Naive thymus-derived CD8-positive, alpha-beta T cell (primary cell): ENCODE results near the gene RIGI. TPM values are rescaled to one million over a fixed set of nuclear protein-coding genes. Genes with fewer than 3 reads are reported as not detected.

Experiments used
- ATAC-seq, 2 donors: fragments of 150-1000 bp; cut with Tn5 transposase in 1 of 2; sonication (Bioruptor Pico), chemical (Tn5 transposase) in 1 of 2; 1 replicate in 1 of 2; 2 replicates in 1 of 2; pipeline ENCODE4 v1.10.0; 2021; ENCODE audit warnings: mild to moderate bottlenecking in 2 of 2, moderate library complexity in 2 of 2
- POLR2A ChIA-PET: fragments of 350-600 bp; sonication (Branson Sonifier 250); formaldehyde crosslinking; loops from one replicate; lab custom pipeline; 2021; ENCODE audit warnings: antibody characterized with exemption; lab: Charles Lee
- DNase-seq, 10 donors: peaks; one replicate each; pipeline versions ENCODE4 v3.0.0 to v3.0.0-alpha.2; 2020 to 2022
- H3K27ac Mint-ChIP-seq, 10 donors: one replicate each; pipeline ENCODE4 v1.8.0; 2020 to 2022; ENCODE audit warnings: mild to moderate bottlenecking in 10 of 10, mixed read lengths in 10 of 10, moderate library complexity in 4 of 10, inconsistent platforms in 1 of 10
- H3K27me3 Mint-ChIP-seq, 5 donors: one replicate each; pipeline ENCODE4 v1.8.0; 2021 to 2022; ENCODE audit warnings: mixed read lengths in 5 of 5
- H3K36me3 Mint-ChIP-seq, 3 donors: one replicate each; pipeline ENCODE4 v1.8.0; 2020 to 2022; ENCODE audit warnings: mixed read lengths in 3 of 3, mild to moderate bottlenecking in 2 of 3, inconsistent platforms in 1 of 3
- H3K4me1 Mint-ChIP-seq, 4 donors: one replicate each; pipeline ENCODE4 v1.8.0; 2021 to 2022; ENCODE audit warnings: mixed read lengths in 4 of 4
- H3K4me3 Mint-ChIP-seq, 10 donors: one replicate each; pipeline ENCODE4 v1.8.0; 2020 to 2022; ENCODE audit warnings: mild to moderate bottlenecking in 10 of 10, mixed read lengths in 10 of 10, moderate library complexity in 6 of 10, inconsistent platforms in 1 of 10
- H3K9me3 Mint-ChIP-seq, 9 donors: one replicate each; pipeline ENCODE4 v1.8.0; 2020 to 2022; ENCODE audit warnings: mixed read lengths in 9 of 9, mild to moderate bottlenecking in 3 of 9, inconsistent platforms in 1 of 9, moderate library complexity in 1 of 9
- polyA plus RNA-seq, 3 donors: library from polyadenylated mRNA; unstranded; fragments of 300-500 nt; fragmentation: Illumina TruSeq; gene quantifications; one replicate each; pipeline ENCODE4 v1.2.3, GENCODE V29; 2021
- total RNA-seq, 8 experiments: library from RNA in 2 of 8; stranded (reverse) in 2 of 8; gene quantifications; one replicate each; pipeline ENCODE4 v1.2.3 and lab custom pipeline; 2021 to 2026

Gene RIGI
- total RNA-seq (10 to 100 TPM; 20.9 to 22.6 TPM), polyA plus RNA-seq (10 to 100 TPM; 12.7 to 14.4 (median 14.1) TPM), total RNA-seq (lab: John Stamatoyannopoulos, UW) (1.3 to 23.6 (median 9.0) reads per million in 6 experiments)

DNA sequence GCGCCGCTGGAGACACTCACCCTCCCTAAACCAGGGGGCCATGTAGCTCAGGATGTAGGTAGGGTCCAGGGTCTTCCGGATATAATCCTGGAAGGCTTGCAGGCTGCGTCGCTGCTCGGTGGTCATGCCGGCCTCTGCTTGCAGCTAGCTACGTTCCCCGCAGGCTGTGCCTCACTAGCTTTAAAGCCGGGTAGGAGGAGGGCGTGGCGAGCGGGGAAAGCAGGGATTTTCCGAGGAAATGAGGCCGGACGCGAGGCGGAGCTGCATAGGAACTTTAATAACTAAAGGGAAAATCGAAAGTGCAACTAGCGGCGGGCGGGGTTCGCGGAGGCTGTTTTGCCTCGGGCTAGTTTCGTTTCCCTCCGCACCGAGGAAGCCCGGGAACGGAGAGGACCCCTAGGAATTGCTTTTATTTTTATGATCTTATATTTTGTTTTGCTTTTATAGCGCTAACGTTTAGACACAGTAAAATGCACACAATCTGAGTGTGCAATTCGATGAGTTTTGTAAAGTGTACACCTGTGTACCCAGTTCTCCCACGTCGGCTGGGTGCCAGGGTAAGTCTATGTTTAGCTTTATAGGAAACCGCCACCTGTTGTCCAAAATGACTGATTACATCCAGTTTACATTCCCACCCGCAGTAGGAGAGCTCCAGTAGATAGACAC, at the start of gene RIGI:
RIGI (minus strand) TSS at position 156 of the 666 bp plus-strand sequence; CDS start at position 126, 30 bp downstream.
- Mint-ChIP-seq H3K27ac (peak within 1 kb of the TSS; percentile 94 to 99 (median 97)), H3K27me3 (no peaks in the 10 kb centered on the region), H3K4me3 (peak within 1 kb of the TSS; percentile 83 to 99 (median 96)), H3K4me1 (peaks cover 15 to 56% (median 46%) of the 10 kb centered on the region in 4 donors), H3K36me3 (peaks cover 9 to 28% (median 23%) of the 10 kb centered on the region in 3 donors), H3K9me3 (peaks cover 0 to 8% (median 0%) of the 10 kb centered on the region in 9 donors)
- ATAC-seq, result peak; percentile 80 to 83
- POLR2A ChIA-PET, result interaction anchor here (0.6 to 3.8 kb wide), 9 partner anchors 13 to 148 kb away, joined by 3 to 57 read pairs (median 4); partner anchors contain the start of genes ACO1, NDUFB6, SMIM27 and TOPORS
- DNase-seq, result peak; percentile 60 to 85 (median 78)

GRCh38 chr9:32574858-32575257, 48.9 kb upstream of the RIGI start:
- Mint-ChIP-seq H3K9me3 (peaks cover 0 to 1% (median 0%) of the 10 kb centered on the region in 9 donors), H3K4me3 (no peak overlapping the region)

GRCh38 chr9:32573821-32574220, 47.8 kb upstream of the RIGI start:
- POLR2A ChIA-PET, result interaction anchor here (1.1 to 3.8 kb wide), 5 partner anchors 19 to 425 kb away, joined by 3 to 50 read pairs (median 10); partner anchors contain the start of genes ACO1, RIGI, SMIM27 and TOPORS
- Mint-ChIP-seq H3K4me3 (peak overlapping the region in 8 of 10 donors; percentile 14 to 100 (median 98)), H3K4me1 (peaks cover 16 to 35% (median 30%) of the 10 kb centered on the region in 4 donors), H3K9me3 (peaks cover 0 to 1% (median 0%) of the 10 kb centered on the region in 9 donors), H3K27ac (peak overlapping the region; percentile 90 to 99 (median 98)), H3K27me3 (peaks cover 0 to 7% (median 2%) of the 10 kb centered on the region in 5 donors), H3K36me3 (peaks cover 0 to 15% (median 0%) of the 10 kb centered on the region in 3 donors)
- no peak for DNase-seq
- ATAC-seq, result no peak

More at GRCh38 chr9:32574858-32575257, 48.9 kb upstream of the RIGI start:
- POLR2A ChIA-PET, result interaction anchor here (3.8 kb wide), 1 partner anchor 24 kb away, joined by 50 read pairs; the partner anchor contains the start of genes SMIM27 and TOPORS
- Mint-ChIP-seq H3K27ac (no peak overlapping the region), H3K36me3 (peaks cover 0 to 9% (median 0%) of the 10 kb centered on the region in 3 donors), H3K27me3 (peaks cover 0 to 15% (median 5%) of the 10 kb centered on the region in 5 donors), H3K4me1 (peaks cover 15 to 34% (median 27%) of the 10 kb centered on the region in 4 donors)
- ATAC-seq (no peak), DNase-seq (no peak)

GRCh38 chr9:32572900-32573523, 47.0 kb upstream of the RIGI start, which contains the start of gene NDUFB6:
Gene NDUFB6, minus strand, starts transcription at chr9:32573159. Its CDS starts 99 bp downstream, at chr9:32573060.
- Mint-ChIP-seq H3K27ac (peak within 1 kb of the TSS; percentile 90 to 99 (median 98)), H3K9me3 (peaks cover 0 to 1% (median 0%) of the 10 kb centered on the region in 9 donors), H3K27me3 (peaks cover 0 to 3% (median 0%) of the 10 kb centered on the region in 5 donors), H3K36me3 (peaks cover 0 to 21% (median 1%) of the 10 kb centered on the region in 3 donors), H3K4me1 (peaks cover 16 to 35% (median 32%) of the 10 kb centered on the region in 4 donors), H3K4me3 (peak within 1 kb of the TSS; percentile 97 to 100 (median 99))
- ATAC-seq (peak; percentile 83 to 86), DNase-seq (peak; percentile 92 to 98 (median 96))
- POLR2A ChIA-PET, result interaction anchor here (0.7 to 3.8 kb wide), 8 partner anchors 17 to 426 kb away, joined by 3 to 50 read pairs (median 10); partner anchors contain the start of genes ACO1, RIGI, SMIM27 and TOPORS

GRCh38 chr9:32571969-32572899, 46.2 kb upstream of the RIGI start:
- H3K4me1 Mint-ChIP-seq, result peaks cover 17 to 42% (median 33%) of the 10 kb centered on the region in 4 donors
- DNase-seq, result peak; percentile 39 to 90 (median 72)
- peaks cover 0 to 29% (median 3%) of the 10 kb centered on the region in 3 donors for H3K36me3 Mint-ChIP-seq

DNA sequence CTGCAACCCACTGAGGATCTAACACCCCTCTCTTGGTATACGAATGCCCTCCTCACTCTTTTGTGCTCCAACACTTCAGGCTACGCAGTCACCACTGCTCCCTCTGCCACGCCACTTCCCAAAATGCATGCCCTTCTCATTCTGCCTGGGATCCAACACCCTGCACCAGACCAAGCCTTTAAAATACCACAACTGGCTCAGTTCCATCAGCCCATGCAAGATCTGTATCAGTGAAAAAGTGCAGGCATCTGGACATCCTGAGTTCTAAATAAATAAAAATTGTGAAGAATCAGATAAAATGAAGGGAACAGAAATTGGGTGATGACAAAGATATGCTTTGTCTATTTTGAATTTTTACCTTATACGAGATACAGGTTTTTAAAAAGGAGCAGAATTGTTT, 44.3 kb upstream of the RIGI start:
- POLR2A ChIA-PET, result no interaction called here
- peak overlapping the region in 4 of 10 donors; percentile 3 to 84 (median 51) for H3K27ac Mint-ChIP-seq
- peaks cover 0 to 1% (median 0%) of the 10 kb centered on the region in 9 donors for H3K9me3 Mint-ChIP-seq
- ATAC-seq (no peak), DNase-seq (no peak)
- peaks cover 20 to 43% (median 37%) of the 10 kb centered on the region in 4 donors for H3K4me1 Mint-ChIP-seq
- no peaks in the 10 kb centered on the region for H3K27me3 Mint-ChIP-seq
- peaks cover 0 to 49% (median 10%) of the 10 kb centered on the region in 3 donors for H3K36me3 Mint-ChIP-seq
- peak overlapping the region in 1 of 10 donors; percentile 22 for H3K4me3 Mint-ChIP-seq

More at GRCh38 chr9:32571969-32572899, 46.2 kb upstream of the RIGI start:
- POLR2A ChIA-PET, result interaction anchor here (0.5 to 3.8 kb wide), 11 partner anchors 9 to 431 kb away, joined by 3 to 50 read pairs (median 9); partner anchors contain the start of genes ACO1, RIGI, SMIM27 and TOPORS
- peaks cover 0 to 1% (median 0%) of the 10 kb centered on the region in 9 donors for H3K9me3 Mint-ChIP-seq
- H3K27ac Mint-ChIP-seq, result peak overlapping the region; percentile 90 to 99 (median 98)
- H3K27me3 Mint-ChIP-seq, result peaks cover 0 to 2% (median 0%) of the 10 kb centered on the region in 5 donors
- peak; percentile 83 to 84 for ATAC-seq
- peak overlapping the region; percentile 97 to 100 (median 99) for H3K4me3 Mint-ChIP-seq

GRCh38 chr9:32566770-32567169, 40.8 kb upstream of the RIGI start:
- Mint-ChIP-seq H3K4me1 (peaks cover 16 to 46% (median 33%) of the 10 kb centered on the region in 4 donors), H3K27ac (peak overlapping the region in 1 of 10 donors; percentile 65), H3K4me3 (no peak overlapping the region), H3K36me3 (peaks cover 0 to 69% (median 10%) of the 10 kb centered on the region in 3 donors), H3K9me3 (no peaks in the 10 kb centered on the region), H3K27me3 (no peaks in the 10 kb centered on the region)
- no peak for ATAC-seq
- no peak for DNase-seq
- POLR2A ChIA-PET, result no interaction called here

- no peak overlapping the region for H3K4me3 Mint-ChIP-seq
- no peak overlapping the region for H3K27ac Mint-ChIP-seq
- ATAC-seq (no peak), DNase-seq (no peak)
- no peaks in the 10 kb centered on the region for H3K9me3 Mint-ChIP-seq
- POLR2A ChIA-PET, result no interaction called here
- H3K36me3 Mint-ChIP-seq, result peaks cover 0 to 70% (median 10%) of the 10 kb centered on the region in 3 donors
- no peaks in the 10 kb centered on the region for H3K27me3 Mint-ChIP-seq
- peaks cover 20 to 50% (median 34%) of the 10 kb centered on the region in 4 donors for H3K4me1 Mint-ChIP-seq
Measured at GRCh38 chr9:32565967-32566366, 40.0 kb upstream of the RIGI start.

GRCh38 chr9:32558408-32558934, 32.5 kb upstream of the RIGI start:
- Mint-ChIP-seq H3K4me1 (peaks cover 24 to 52% (median 46%) of the 10 kb centered on the region in 4 donors), H3K36me3 (peaks cover 0 to 37% (median 0%) of the 10 kb centered on the region in 3 donors), H3K27me3 (no peaks in the 10 kb centered on the region), H3K4me3 (no peak overlapping the region), H3K9me3 (no peaks in the 10 kb centered on the region), H3K27ac (peak overlapping the region in 6 of 10 donors; percentile 25 to 77 (median 52))
- no peak for DNase-seq
- POLR2A ChIA-PET, result interaction anchor here (0.7 kb wide), 1 partner anchor 1070 kb away, joined by 3 read pairs; no protein-coding TSS in a partner anchor
- no peak for ATAC-seq

- Mint-ChIP-seq H3K27ac (peak overlapping the region in 8 of 10 donors; percentile 26 to 97 (median 60)), H3K4me3 (no peak overlapping the region), H3K36me3 (peaks cover 0 to 28% (median 0%) of the 10 kb centered on the region in 3 donors), H3K27me3 (no peaks in the 10 kb centered on the region), H3K4me1 (peaks cover 29 to 64% (median 52%) of the 10 kb centered on the region in 4 donors), H3K9me3 (no peaks in the 10 kb centered on the region)
- POLR2A ChIA-PET, result interaction anchor here (1.8 kb wide), 1 partner anchor 18 kb away, joined by 9 read pairs; the partner anchor contains the start of gene NDUFB6
- no peak for DNase-seq
- no peak for ATAC-seq
Measured at GRCh38 chr9:32554591-32554990, 28.6 kb upstream of the RIGI start.
